NB4 (cell line): Measurements from ENCODE around the gene RNF150.

ENCODE experiments used
- MYC ChIP-seq: IDR thresholded peaks from 2 replicates; pipeline ENCODE4 v1.6.1; 2011; ENCODE audit warnings: low read depth, low read length
- POLR2A ChIP-seq: IDR thresholded peaks from 2 replicates; pipeline ENCODE4 v1.6.1; 2011; ENCODE audit warnings: mild to moderate bottlenecking; ENCODE audit not compliant: insufficient read length; ENCODE audit errors: extremely low read depth
- TF ChIP-seq, protein P1 (sequence below): IDR thresholded peaks from one replicate; pipeline ENCODE4 v1.5.1; 2012; ENCODE audit warnings: low read depth, low read length
- TF ChIP-seq, protein P2 (sequence below): IDR thresholded peaks from 2 replicates; pipeline ENCODE4 v1.6.1; 2011; ENCODE audit warnings: low read depth, low read length

- TF ChIP-seq, protein P1, sequence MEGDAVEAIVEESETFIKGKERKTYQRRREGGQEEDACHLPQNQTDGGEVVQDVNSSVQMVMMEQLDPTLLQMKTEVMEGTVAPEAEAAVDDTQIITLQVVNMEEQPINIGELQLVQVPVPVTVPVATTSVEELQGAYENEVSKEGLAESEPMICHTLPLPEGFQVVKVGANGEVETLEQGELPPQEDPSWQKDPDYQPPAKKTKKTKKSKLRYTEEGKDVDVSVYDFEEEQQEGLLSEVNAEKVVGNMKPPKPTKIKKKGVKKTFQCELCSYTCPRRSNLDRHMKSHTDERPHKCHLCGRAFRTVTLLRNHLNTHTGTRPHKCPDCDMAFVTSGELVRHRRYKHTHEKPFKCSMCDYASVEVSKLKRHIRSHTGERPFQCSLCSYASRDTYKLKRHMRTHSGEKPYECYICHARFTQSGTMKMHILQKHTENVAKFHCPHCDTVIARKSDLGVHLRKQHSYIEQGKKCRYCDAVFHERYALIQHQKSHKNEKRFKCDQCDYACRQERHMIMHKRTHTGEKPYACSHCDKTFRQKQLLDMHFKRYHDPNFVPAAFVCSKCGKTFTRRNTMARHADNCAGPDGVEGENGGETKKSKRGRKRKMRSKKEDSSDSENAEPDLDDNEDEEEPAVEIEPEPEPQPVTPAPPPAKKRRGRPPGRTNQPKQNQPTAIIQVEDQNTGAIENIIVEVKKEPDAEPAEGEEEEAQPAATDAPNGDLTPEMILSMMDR = no peak
- TF ChIP-seq POLR2A (no peak), MYC (no peak)
- TF ChIP-seq, protein P2, sequence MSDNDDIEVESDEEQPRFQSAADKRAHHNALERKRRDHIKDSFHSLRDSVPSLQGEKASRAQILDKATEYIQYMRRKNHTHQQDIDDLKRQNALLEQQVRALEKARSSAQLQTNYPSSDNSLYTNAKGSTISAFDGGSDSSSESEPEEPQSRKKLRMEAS = no peak
Measured at GRCh38 chr4:140818433-140818832, 314.8 kb downstream of the RNF150 start.
